Measurements from ENCODE around the gene PPP1R2. TPM values are rescaled to one million over a fixed set of nuclear protein-coding genes. Genes with fewer than 3 reads are reported as not detected.

Gene PPP1R2
- total RNA-seq, 4 donors from 2014 or later: 31.8 to 60.5 (median 46.1) TPM

DNA sequence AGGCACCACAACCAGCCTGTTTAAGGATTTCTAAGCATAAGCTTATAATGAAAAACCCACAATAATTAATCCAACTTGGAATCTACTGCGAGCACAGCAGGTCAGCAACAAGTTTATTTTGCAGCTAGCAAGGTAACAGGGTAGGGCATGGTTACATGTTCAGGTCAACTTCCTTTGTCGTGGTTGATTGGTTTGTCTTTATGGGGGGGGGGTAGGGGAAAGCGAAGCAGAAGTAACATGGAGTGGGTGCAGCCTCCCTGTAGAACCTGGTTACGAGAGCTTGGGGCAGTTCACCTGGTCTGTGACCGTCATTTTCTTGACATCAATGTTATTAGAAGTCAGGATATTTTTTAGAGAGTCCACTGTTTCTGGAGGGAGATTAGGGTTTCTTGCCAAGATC lies 25.5 kb upstream of the PPP1R2 start:
- H3K27ac ChIP-seq: no peak overlapping the region
- H3K4me3 ChIP-seq: no peak overlapping the region
- no peaks in the 10 kb centered on the region for H3K9me3 ChIP-seq
- TF ChIP-seq POLR2A (IDR thresholded peaks at IDR 0.05) (no peak), CTCF (IDR thresholded peaks at IDR 0.05) (no peak)
- peaks cover 0 to 7% (median 0%) of the 10 kb centered on the region in 3 donors for H3K4me1 ChIP-seq
- WGBS, 2 donors: 78 to 90% methylated on average over 5 of the region's 5 CpGs
- intact Hi-C loops (cut with DNase I): no loop called here
- DNase-seq: no peak
- peaks cover 0 to 16% (median 0%) of the 10 kb centered on the region in 4 donors for H3K27me3 ChIP-seq
- no peaks in the 10 kb centered on the region for H3K36me3 ChIP-seq

GRCh38 chr3:195566797-195567196 lies 23.7 kb upstream of the PPP1R2 start:
- WGBS, 2 donors: 20 to 28% methylated on average over 6 of the region's 6 CpGs
- H3K4me1 ChIP-seq: peaks cover 0 to 7% (median 0%) of the 10 kb centered on the region in 3 donors
- no peak overlapping the region for H3K27ac ChIP-seq
- DNase-seq: no peak
- H3K4me3 ChIP-seq: no peak overlapping the region
- no peak for TF ChIP-seq CTCF (IDR thresholded peaks at IDR 0.05)
- peaks cover 0 to 16% (median 0%) of the 10 kb centered on the region in 4 donors for H3K27me3 ChIP-seq
- H3K9me3 ChIP-seq: no peaks in the 10 kb centered on the region
- intact Hi-C loops (cut with DNase I): no loop called here
- no peaks in the 10 kb centered on the region for H3K36me3 ChIP-seq

- Histone ChIP-seq H3K4me3 (no peak overlapping the region), H3K9me3 (no peaks in the 10 kb centered on the region), H3K36me3 (no peaks in the 10 kb centered on the region), H3K27ac (no peak overlapping the region), H3K27me3 (peaks cover 0 to 16% (median 0%) of the 10 kb centered on the region in 4 donors), H3K4me1 (peaks cover 0 to 7% (median 0%) of the 10 kb centered on the region in 3 donors)
- no peak for DNase-seq
- WGBS, 2 donors: 56% methylated on average over 6 to 7 of the region's 7 CpGs
- TF ChIP-seq POLR2A (IDR thresholded peaks at IDR 0.05): no peak
- TF ChIP-seq CTCF (IDR thresholded peaks at IDR 0.05): no peak
- intact Hi-C loops (cut with DNase I): no loop called here
These were observed 22.6 kb upstream of the PPP1R2 start for GRCh38 chr3:195565716-195566115.

DNA sequence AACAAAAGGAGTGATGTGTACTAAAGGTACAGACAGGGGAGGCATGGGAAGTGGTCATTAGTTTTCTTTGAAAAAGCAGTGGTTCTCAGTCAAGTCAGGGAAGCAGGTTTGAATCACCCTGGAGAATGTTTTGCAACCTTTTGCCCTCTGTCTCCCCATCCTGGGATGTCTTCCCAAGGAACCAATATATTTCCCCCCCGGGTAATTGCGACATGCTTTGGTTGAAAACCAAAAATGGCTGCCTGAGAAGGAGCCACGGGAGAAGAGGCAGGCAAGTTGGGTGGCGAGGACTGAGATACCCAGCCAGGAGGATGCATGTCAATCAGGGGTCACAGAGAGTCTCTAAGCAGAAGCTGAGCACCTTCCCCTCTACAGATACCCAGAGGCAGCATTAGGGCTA lies 20.2 kb upstream of the PPP1R2 start:
- DNase-seq: no peak
- Histone ChIP-seq H3K27me3 (peaks cover 0 to 16% (median 0%) of the 10 kb centered on the region in 4 donors), H3K9me3 (no peaks in the 10 kb centered on the region), H3K27ac (no peak overlapping the region), H3K36me3 (no peaks in the 10 kb centered on the region), H3K4me3 (no peak overlapping the region), H3K4me1 (peaks cover 0 to 7% (median 0%) of the 10 kb centered on the region in 3 donors)
- intact Hi-C loops (cut with DNase I): no loop called here
- 72 to 86% methylated on average over 3 to 4 of the region's 4 CpGs for WGBS, 2 donors
- TF ChIP-seq POLR2A (IDR thresholded peaks at IDR 0.05) (no peak), CTCF (IDR thresholded peaks at IDR 0.05) (no peak)

DNA sequence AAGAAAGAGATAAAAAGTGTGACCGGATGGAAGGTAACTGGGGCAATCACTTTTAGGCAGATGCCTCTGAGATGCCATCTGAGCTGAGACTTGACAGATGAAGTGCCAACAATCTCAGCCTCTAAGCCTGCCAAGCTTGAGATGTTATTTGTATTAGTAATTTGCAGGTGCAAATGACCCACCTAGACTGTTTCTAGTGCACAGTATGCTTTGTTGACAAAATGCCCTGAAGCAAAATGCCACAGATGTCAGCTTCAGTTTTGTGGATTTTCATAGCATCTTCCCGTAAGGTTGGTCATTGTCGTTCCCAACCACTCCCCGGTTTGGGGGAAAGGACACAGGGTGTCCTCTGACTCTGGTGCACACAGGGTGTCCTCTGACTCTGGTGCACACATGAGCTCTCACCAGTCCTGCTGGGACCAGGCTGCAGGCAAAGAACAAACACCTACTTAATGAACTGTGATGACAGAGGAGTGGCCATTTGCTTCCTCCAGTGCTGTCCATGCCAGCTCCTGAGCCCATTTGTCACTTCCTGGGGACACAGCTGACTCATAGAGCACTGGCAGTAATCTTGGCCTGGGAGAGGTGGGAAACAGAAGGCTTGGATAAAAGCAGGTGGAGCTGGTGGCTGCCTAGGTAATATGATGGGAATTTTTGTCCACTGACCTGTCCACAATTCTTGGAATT lies 16.7 kb upstream of the PPP1R2 start:
- H3K4me1 ChIP-seq: no peaks in the 10 kb centered on the region
- no peak overlapping the region for H3K27ac ChIP-seq
- H3K27me3 ChIP-seq: no peaks in the 10 kb centered on the region
- H3K4me3 ChIP-seq: no peak overlapping the region
- no peak for DNase-seq
- intact Hi-C loops (cut with DNase I): no loop called here
- 85 to 92% methylated on average over 4 of the region's 4 CpGs for WGBS, 2 donors
- no peaks in the 10 kb centered on the region for H3K36me3 ChIP-seq
- no peak for TF ChIP-seq CTCF (IDR thresholded peaks at IDR 0.05)
- no peak for TF ChIP-seq POLR2A (IDR thresholded peaks at IDR 0.05)
- H3K9me3 ChIP-seq: no peaks in the 10 kb centered on the region

Measured in esophagus squamous epithelium (tissue), 5 donors.